ENCODE results near the gene CHTOP. TPM values are rescaled to one million over a fixed set of nuclear protein-coding genes. Genes with fewer than 3 reads are reported as not detected.
"Not testable (repeated sequence)": the region's sequence is repeated elsewhere in the genome, so short reads cannot be mapped to it uniquely, and the experiment has no call there.

Gene CHTOP
- total RNA-seq, 1 donor from 2014 or later, result 51.9 TPM

GRCh38 chr1:153638261-153638660 is 4.4 kb downstream of the CHTOP start:
- FAIRE-seq (no peak), DNase-seq (ENCODE audit: low read depth) (no peak)
- no peaks in the 10 kb centered on the region for H3K27me3 ChIP-seq (ENCODE audit: control insufficient read depth, insufficient read depth, low read length)
- peaks cover 25% of the 10 kb centered on the region for H3K36me3 ChIP-seq (ENCODE audit: control insufficient read depth, insufficient read depth, low read length)
- no peak for TF ChIP-seq CTCF (IDR thresholded peaks at IDR 0.05; ENCODE audit: insufficient read depth, low read length, severe bottlenecking)
- H3K4me3 ChIP-seq (ENCODE audit: low read depth, low read length), result no peak overlapping the region

- no peak for TF ChIP-seq CTCF (IDR thresholded peaks at IDR 0.05; ENCODE audit: insufficient read depth, low read length, severe bottlenecking)
- H3K27me3 ChIP-seq (ENCODE audit: control insufficient read depth, insufficient read depth, low read length), result no peaks in the 10 kb centered on the region
- FAIRE-seq (no peak), DNase-seq (ENCODE audit: low read depth) (no peak)
- H3K36me3 ChIP-seq (ENCODE audit: control insufficient read depth, insufficient read depth, low read length), result peaks cover 29% of the 10 kb centered on the region
- H3K4me3 ChIP-seq (ENCODE audit: low read depth, low read length), result no peak overlapping the region
Measured at GRCh38 chr1:153639280-153639679, 5.4 kb downstream of the CHTOP start.

DNA sequence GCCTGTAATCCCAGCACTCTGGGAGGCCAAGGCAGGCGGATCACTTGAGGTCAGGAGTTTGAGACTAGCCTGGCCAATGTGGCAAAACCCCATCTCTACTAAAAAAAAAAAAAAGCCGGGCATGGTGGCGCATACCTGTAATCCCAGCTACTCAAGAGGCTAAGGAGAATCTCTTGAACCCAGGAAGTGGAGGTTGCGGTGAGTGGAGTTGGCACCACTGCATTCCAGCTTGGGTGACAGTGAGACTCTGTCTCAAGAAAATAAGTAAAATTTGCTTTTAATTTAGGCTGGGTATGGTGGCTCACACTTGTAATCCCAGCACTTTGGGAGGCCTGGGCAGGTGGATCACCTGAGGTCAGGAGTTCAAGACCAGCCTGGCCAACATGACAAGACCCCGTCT is 6.3 kb downstream of the CHTOP start:
- DNase-seq (ENCODE audit: low read depth); H3K4me3 ChIP-seq (ENCODE audit: low read depth, low read length); FAIRE-seq; H3K27me3 ChIP-seq (ENCODE audit: control insufficient read depth, insufficient read depth, low read length): not testable (repeated sequence)
- peaks cover 30% of the 10 kb centered on the region for H3K36me3 ChIP-seq (ENCODE audit: control insufficient read depth, insufficient read depth, low read length)

- DNase-seq (ENCODE audit: low read depth) (no peak), FAIRE-seq (no peak)
- TF ChIP-seq CTCF (IDR thresholded peaks at IDR 0.05; ENCODE audit: insufficient read depth, low read length, severe bottlenecking), result no peak
- no peak overlapping the region for H3K4me3 ChIP-seq (ENCODE audit: low read depth, low read length)
- H3K36me3 ChIP-seq (ENCODE audit: control insufficient read depth, insufficient read depth, low read length), result peaks cover 29% of the 10 kb centered on the region
- no peaks in the 10 kb centered on the region for H3K27me3 ChIP-seq (ENCODE audit: control insufficient read depth, insufficient read depth, low read length)
Measured at GRCh38 chr1:153640861-153641260, 7.0 kb downstream of the CHTOP start.

- peaks cover 23% of the 10 kb centered on the region for H3K36me3 ChIP-seq (ENCODE audit: control insufficient read depth, insufficient read depth, low read length)
- TF ChIP-seq CTCF (IDR thresholded peaks at IDR 0.05; ENCODE audit: insufficient read depth, low read length, severe bottlenecking), result no peak
- no peak for DNase-seq (ENCODE audit: low read depth)
- no peak overlapping the region for H3K4me3 ChIP-seq (ENCODE audit: low read depth, low read length)
- no peaks in the 10 kb centered on the region for H3K27me3 ChIP-seq (ENCODE audit: control insufficient read depth, insufficient read depth, low read length)
- no peak for FAIRE-seq
Measured at GRCh38 chr1:153642161-153642560, 8.3 kb downstream of the CHTOP start.

DNA sequence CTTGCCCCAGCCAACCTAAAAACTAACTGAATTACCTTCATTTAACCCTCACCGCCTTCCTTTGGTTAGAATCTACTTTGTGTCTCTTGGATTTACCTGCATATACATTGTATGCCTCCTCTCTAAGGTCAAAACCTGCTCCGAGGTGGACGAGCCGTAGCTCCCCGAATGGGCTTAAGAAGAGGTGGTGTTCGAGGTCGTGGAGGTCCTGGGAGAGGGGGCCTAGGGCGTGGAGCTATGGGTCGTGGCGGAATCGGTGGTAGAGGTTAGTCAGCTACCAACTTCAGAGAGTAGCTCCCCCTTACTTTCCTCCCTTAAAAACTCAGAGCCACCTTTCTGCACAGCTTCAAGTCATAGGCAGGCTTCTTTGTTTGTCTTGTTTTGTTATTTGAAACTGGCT is 9.2 kb downstream of the CHTOP start:
- FAIRE-seq, result no peak
- no peak for TF ChIP-seq CTCF (IDR thresholded peaks at IDR 0.05; ENCODE audit: insufficient read depth, low read length, severe bottlenecking)
- peaks cover 23% of the 10 kb centered on the region for H3K36me3 ChIP-seq (ENCODE audit: control insufficient read depth, insufficient read depth, low read length)

More for the DNA sequence above, 9.2 kb downstream of the CHTOP start:
- Histone ChIP-seq H3K27me3 (ENCODE audit: control insufficient read depth, insufficient read depth, low read length) (no peaks in the 10 kb centered on the region), H3K4me3 (ENCODE audit: low read depth, low read length) (no peak overlapping the region)
- DNase-seq (ENCODE audit: low read depth), result no peak

All from bronchial epithelial cell (primary cell).